CD4-positive, alpha-beta T cell (primary cell): ENCODE results near the gene ADM2. TPM values are rescaled to one million over a fixed set of nuclear protein-coding genes. Genes with fewer than 3 reads are reported as not detected.
"Not testable (repeated sequence)": the region's sequence is repeated elsewhere in the genome, so short reads cannot be mapped to it uniquely, and the experiment has no call there.

Experiments
- ATAC-seq: fragments of 200-7000 bp; cut with Tn5 transposase; one replicate; pipeline ENCODE4 v1.10.0; 2022; ENCODE audit warnings: mild to moderate bottlenecking; ENCODE audit not compliant: poor library complexity
- CTCF ChIA-PET: fragments of 350-600 bp; sonication (Branson Sonifier 250); formaldehyde crosslinking; loops from one replicate; lab custom pipeline; 2021; ENCODE audit warnings: antibody characterized with exemption, inconsistent platforms; lab: Charles Lee
- POLR2A ChIA-PET: fragments of 350-600 bp; sonication (Branson Sonifier 250); formaldehyde crosslinking; loops from one replicate; lab custom pipeline; 2021; ENCODE audit warnings: antibody characterized with exemption, inconsistent platforms; lab: Charles Lee
- DNase-seq, 14 experiments: peaks; one replicate each; pipeline ENCODE4 v3.0.0-alpha.2; 2013 to 2020; ENCODE audit warnings: mixed read lengths in 2 of 14
- H3K27ac ChIP-seq, 2 donors: one replicate each; pipeline versions ENCODE4 v1.5.1 to v1.7.0; 2013; ENCODE audit warnings: low read length in 2 of 2, low read depth in 1 of 2, mild to moderate bottlenecking in 1 of 2
- H3K27me3 ChIP-seq, 2 experiments: 1 replicate in 1 of 2; 2 replicates in 1 of 2; pipeline versions ENCODE4 v1.6.1 to v1.7.0; 2013; ENCODE audit warnings: low read length in 2 of 2, control low read depth in 1 of 2, mild to moderate bottlenecking in 1 of 2, moderate library complexity in 1 of 2; ENCODE audit not compliant: insufficient read depth in 2 of 2, control insufficient read depth in 1 of 2
- H3K36me3 ChIP-seq: one replicate; pipeline ENCODE4 v1.6.1; 2013; ENCODE audit warnings: low read length, control low read depth; ENCODE audit not compliant: insufficient read depth
- H3K4me1 ChIP-seq: one replicate; pipeline ENCODE4 v1.6.1; 2013; ENCODE audit warnings: low read length, control low read depth; ENCODE audit not compliant: insufficient read depth
- H3K4me3 ChIP-seq: one replicate; pipeline ENCODE4 v1.5.1; 2013; ENCODE audit warnings: mild to moderate bottlenecking, low read length, moderate library complexity
- H3K9me3 ChIP-seq, 2 experiments: 1 replicate in 1 of 2; 2 replicates in 1 of 2; pipeline versions ENCODE4 v1.6.1 to v1.7.0; 2013; ENCODE audit warnings: low read length in 2 of 2, mild to moderate bottlenecking in 2 of 2, control low read depth in 1 of 2, moderate library complexity in 1 of 2; ENCODE audit not compliant: control insufficient read depth in 1 of 2, insufficient read depth in 1 of 2
- H3K27ac Mint-ChIP-seq: one replicate; pipeline ENCODE4 v1.8.0; 2020; ENCODE audit warnings: mixed read lengths
- H3K27me3 Mint-ChIP-seq: one replicate; pipeline ENCODE4 v1.8.0; 2021; ENCODE audit warnings: mixed read lengths
- H3K36me3 Mint-ChIP-seq: one replicate; pipeline ENCODE4 v1.8.0; 2021; ENCODE audit warnings: low read depth, mixed read lengths
- H3K4me1 Mint-ChIP-seq: one replicate; pipeline ENCODE4 v1.8.0; 2021; ENCODE audit warnings: low read depth, mixed read lengths
- H3K4me3 Mint-ChIP-seq: one replicate; pipeline ENCODE4 v1.8.0; 2020; ENCODE audit warnings: mild to moderate bottlenecking, mixed read lengths
- H3K9me3 Mint-ChIP-seq: one replicate; pipeline ENCODE4 v1.8.0; 2020; ENCODE audit warnings: mixed read lengths
- CTCF ChIP-seq: fragments of 200-600 bp; IDR thresholded peaks from one replicate; pipeline ENCODE4 v1.8.0; 2022; ENCODE audit warnings: antibody characterized with exemption, mild to moderate bottlenecking
- intact Hi-C, 2 experiments: fragments of 100-400 bp; cut with DNase I in 1 of 2; cut with micrococcal nuclease in 1 of 2; formaldehyde crosslinking; loops; one replicate each; pipeline versions ENCODE4 v1.15.1 to v1.9.0; 2023 to 2025; cut with DNase I, micrococcal nuclease
- polyA plus RNA-seq, 2 donors: library from polyadenylated mRNA; unstranded; fragments of 120-200 nt; gene quantifications; one replicate each; pipeline ENCODE4 v1.2.1, GENCODE V29; 2013
- total RNA-seq, 174 experiments: library from RNA in 2 of 174; stranded (reverse) in 2 of 174; gene quantifications; one replicate each; pipeline ENCODE4 v1.2.3 and lab custom pipeline; 2021 to 2026

ADM2 gene, protein sequence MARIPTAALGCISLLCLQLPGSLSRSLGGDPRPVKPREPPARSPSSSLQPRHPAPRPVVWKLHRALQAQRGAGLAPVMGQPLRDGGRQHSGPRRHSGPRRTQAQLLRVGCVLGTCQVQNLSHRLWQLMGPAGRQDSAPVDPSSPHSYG
- total RNA-seq (1 to 10 TPM; 1.1 to 1.6 TPM), total RNA-seq (lab: John Stamatoyannopoulos, UW) (0.23 to 21.3 (median 4.3) reads per million in 172 experiments)
- polyA plus RNA-seq (2013, experiment 1 of 2): 1.3 TPM
- polyA plus RNA-seq (2013, experiment 2 of 2): 1.7 TPM

GRCh38 chr22:50481440-50482106, at the start of gene ADM2:
Gene ADM2, plus strand, starts transcription at chr22:50481543. Its CDS starts 305 bp downstream, at chr22:50481848.
- ChIA-PET CTCF (interaction anchor here (1.0 kb wide), 1 partner anchor 45 kb away, joined by 3 read pairs; no protein-coding TSS in a partner anchor), POLR2A (interaction anchor here (1.0 to 2.0 kb wide), 3 partner anchors 11 to 45 kb away, joined by 3 to 8 read pairs (median 5); partner anchors contain the start of genes LMF2 and NCAPH2)
- Histone ChIP-seq H3K4me3 (peak within 1 kb of the TSS; percentile 47), H3K27me3 (peaks cover 0 to 2% of the 10 kb centered on the region in 2 experiments), H3K27ac (no peak within 1 kb of the TSS), H3K9me3 (no peaks in the 10 kb centered on the region), H3K36me3 (no peaks in the 10 kb centered on the region), H3K4me1 (peaks cover 17% of the 10 kb centered on the region)
- Mint-ChIP-seq H3K4me3 (peak within 1 kb of the TSS; percentile 81), H3K27me3 (no peaks in the 10 kb centered on the region), H3K9me3 (no peaks in the 10 kb centered on the region), H3K36me3 (no peaks in the 10 kb centered on the region), H3K4me1 (peaks cover 13% of the 10 kb centered on the region), H3K27ac (peak within 1 kb of the TSS; percentile 30)
- intact Hi-C loops: no loop called here
- DNase-seq: peak; percentile 43 to 85 (median 65)
- no peak for TF ChIP-seq CTCF
- ATAC-seq: peak; percentile 86

DNA sequence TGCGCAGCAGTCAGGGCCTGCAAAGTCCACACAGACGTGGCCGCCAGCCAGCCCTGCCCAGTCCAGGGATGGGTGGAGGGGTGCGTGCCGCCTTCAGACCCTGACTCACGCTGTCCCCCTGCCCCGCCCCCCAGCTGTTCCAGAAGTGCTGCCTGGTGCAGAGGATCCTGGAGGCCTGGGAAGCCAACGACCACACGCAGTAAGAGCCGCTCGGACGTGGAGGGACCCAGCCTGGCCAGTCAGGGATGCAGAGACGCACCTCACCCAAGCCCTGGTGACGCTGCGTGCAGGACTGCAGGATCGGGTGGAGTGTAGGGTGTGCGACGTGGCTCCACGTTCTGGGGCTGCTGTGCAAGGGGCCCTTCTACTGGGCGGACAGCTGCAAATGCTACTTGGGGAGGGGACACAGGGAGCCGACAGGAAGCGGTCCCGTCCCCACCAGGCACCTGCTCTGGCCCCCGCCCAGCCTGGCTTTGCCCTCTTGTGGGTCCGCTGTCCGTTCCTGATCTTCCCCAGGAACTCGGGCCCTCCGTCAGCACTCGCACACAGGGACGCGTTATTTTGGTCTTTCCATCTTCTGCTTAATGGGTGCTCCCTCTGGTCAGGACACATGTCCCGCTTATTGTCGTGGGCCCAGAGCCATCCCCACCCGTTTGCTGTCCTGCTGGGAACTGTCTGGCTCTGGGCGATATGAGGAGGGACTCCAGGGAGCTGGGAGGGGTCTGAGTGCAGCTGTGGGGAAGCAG, 49.0 kb upstream of the ADM2 start:
- H3K4me1 Mint-ChIP-seq: no peaks in the 10 kb centered on the region
- H3K36me3 Mint-ChIP-seq: peaks cover 50% of the 10 kb centered on the region
- ChIA-PET CTCF (no interaction called here), POLR2A (no interaction called here)
- H3K9me3 Mint-ChIP-seq: no peaks in the 10 kb centered on the region
- intact Hi-C loops: no loop called here
- peaks cover 71% of the 10 kb centered on the region for H3K36me3 ChIP-seq
- H3K4me3 Mint-ChIP-seq: no peak overlapping the region
- DNase-seq (peak in 1 of 14 experiments; percentile 15), ATAC-seq (no peak)
- H3K27me3 Mint-ChIP-seq: no peaks in the 10 kb centered on the region
- H3K27ac Mint-ChIP-seq: no peak overlapping the region
- no peak overlapping the region for H3K27ac ChIP-seq
- no peaks in the 10 kb centered on the region for H3K27me3 ChIP-seq
- H3K9me3 ChIP-seq: no peaks in the 10 kb centered on the region
- H3K4me3 ChIP-seq: no peak overlapping the region
- no peak for TF ChIP-seq CTCF
- H3K4me1 ChIP-seq: no peaks in the 10 kb centered on the region

- not testable (repeated sequence) for ATAC-seq, H3K9me3 Mint-ChIP-seq
- H3K36me3 ChIP-seq: peaks cover 76% of the 10 kb centered on the region
Measured at GRCh38 chr22:50432877-50433510, 48.3 kb upstream of the ADM2 start.

More at GRCh38 chr22:50432877-50433510, 48.3 kb upstream of the ADM2 start:
- H3K27ac ChIP-seq, H3K4me3 Mint-ChIP-seq, H3K27ac Mint-ChIP-seq, POLR2A ChIA-PET, H3K4me3 ChIP-seq, CTCF ChIA-PET, H3K27me3 Mint-ChIP-seq, H3K4me1 ChIP-seq, DNase-seq, intact Hi-C loops, H3K4me1 Mint-ChIP-seq, H3K9me3 ChIP-seq, H3K27me3 ChIP-seq: not testable (repeated sequence)
- H3K36me3 Mint-ChIP-seq: peaks cover 48% of the 10 kb centered on the region
